Loucy (cell line): ENCODE measurements around the gene ARID1B.

ENCODE experiments used
- CTCF ChIP-seq: fragments of 200-600 bp; sonication (generic); conservative IDR thresholded peaks from 2 replicates; pipeline ENCODE4 v1.5.1; 2014; ENCODE audit warnings: mild to moderate bottlenecking, antibody characterized with exemption, low read length
- EZH2phosphoT487 ChIP-seq: fragments of 200-600 bp; IDR thresholded peaks from 2 replicates; pipeline ENCODE4 v1.6.1; 2018; ENCODE audit warnings: antibody characterized with exemption, mild to moderate bottlenecking, moderate library complexity, borderline replicate concordance

GRCh38 chr6:157055863-157056262, 278.7 kb downstream of the ARID1B start:
- no peak for TF ChIP-seq CTCF
- TF ChIP-seq EZH2phosphoT487 = no peak
